ENCODE data around the gene ECM1.

Gene ECM1

DNA sequence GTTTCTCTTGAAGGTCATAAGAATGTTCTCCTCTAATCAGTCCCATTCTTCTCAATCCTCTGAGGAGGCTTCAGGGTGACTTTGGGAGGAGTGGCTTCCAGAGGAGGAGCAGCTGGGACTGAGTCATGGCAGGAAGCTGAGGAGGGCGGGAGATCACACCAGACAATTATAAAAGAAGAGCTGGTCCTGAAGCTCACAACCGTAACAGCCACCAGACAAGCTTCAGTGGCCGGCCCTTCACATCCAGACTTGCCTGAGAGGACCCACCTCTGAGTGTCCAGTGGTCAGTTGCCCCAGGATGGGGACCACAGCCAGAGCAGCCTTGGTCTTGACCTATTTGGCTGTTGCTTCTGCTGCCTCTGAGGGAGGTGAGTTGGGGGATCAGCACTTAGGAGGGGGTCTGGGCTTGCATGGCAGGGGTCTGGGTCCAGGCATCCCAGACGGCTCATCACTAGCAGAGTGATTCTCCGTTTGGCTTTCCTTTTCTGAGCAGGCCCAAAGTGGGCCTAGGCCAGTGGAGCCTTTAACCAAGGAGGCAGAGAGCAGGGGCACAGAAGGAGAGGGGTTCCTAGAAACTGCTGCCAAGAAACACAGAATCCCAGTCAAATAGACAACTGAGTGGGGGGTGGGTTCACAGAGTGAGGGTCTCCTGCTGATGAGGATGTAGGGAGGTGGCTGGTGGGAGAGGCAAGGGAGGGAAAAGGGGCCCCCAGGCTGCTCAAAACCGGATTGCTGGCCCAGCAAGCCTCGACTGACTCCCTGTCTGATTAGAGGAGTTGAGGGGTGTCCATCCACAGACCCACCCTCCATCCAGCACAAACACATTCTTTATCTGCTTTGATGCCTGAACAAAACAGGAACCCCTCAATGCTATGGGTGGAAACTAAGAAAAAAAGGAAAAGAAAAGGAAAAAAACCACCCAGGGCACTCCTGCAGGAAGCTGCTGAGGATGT, at the start of gene ECM1:
Gene ECM1, plus strand, starts transcription at position 198 of the 953 bp plus-strand sequence. Its CDS starts 101 bp downstream, at position 299.
- no peak for DNase-seq (ENCODE audit: low read depth in 2 of 2)

DNA sequence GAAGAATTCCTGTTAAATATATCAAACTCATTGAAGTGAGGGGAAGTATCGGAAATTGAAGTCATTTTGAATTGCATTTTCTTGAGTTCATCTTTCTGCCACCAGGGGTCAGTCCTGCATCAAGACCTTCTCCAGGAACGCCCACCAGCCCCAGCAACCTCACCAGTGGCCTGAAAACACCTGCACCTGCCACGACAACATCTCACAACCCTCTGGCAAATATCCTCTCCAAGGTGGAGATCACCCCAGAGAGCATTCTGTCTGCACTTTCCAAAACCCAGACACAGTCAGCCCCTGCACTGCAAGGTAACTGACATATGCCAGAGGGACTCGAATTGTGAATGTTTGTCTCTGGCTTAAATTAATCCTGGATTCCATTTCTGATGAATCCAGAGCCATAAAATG, 43.5 kb upstream of the ECM1 start:
- peak; percentile 29 to 52 for DNase-seq (ENCODE audit: low read depth in 2 of 2)

DNA sequence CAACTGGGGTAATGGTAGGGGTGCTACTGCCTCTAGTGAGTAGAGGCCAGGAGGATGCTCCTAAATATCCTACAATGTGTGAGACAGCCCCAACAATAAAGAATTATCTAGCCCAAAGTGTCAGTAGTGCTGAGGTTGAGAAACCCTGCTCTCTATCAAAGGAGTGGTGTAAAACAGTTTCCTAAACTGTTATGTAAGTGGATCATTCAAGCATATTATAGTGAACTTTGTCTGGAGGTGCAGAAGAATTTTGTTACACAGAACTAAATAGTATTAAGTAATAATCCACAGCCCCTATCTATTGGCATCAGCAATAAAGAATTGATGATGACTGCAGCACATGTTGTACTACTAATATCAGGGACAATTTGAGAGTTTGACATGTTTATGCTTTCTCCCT, 40.9 kb upstream of the ECM1 start:
- no peak for DNase-seq (ENCODE audit: low read depth in 2 of 2)

DNA sequence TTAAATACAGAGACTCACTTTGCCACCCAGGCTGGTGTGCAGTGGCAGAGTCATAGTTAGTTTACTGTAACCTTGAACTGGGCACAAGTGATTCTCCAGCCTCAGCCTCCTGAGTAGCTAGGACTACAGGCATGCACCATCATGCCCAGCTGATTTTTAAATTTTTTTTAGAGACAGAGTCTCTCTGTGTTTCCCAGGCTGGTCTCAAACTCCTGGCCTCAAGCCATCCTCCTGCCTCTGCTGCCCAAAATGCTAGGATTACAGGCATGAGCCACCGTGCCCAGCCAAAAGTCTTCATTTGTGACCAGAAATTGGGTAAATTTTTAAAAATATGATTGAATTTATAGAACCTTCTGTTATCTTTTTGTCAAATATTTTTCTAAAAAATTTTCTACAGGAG, 38.6 kb upstream of the ECM1 start:
- DNase-seq (ENCODE audit: low read depth in 2 of 2), result no peak

DNA sequence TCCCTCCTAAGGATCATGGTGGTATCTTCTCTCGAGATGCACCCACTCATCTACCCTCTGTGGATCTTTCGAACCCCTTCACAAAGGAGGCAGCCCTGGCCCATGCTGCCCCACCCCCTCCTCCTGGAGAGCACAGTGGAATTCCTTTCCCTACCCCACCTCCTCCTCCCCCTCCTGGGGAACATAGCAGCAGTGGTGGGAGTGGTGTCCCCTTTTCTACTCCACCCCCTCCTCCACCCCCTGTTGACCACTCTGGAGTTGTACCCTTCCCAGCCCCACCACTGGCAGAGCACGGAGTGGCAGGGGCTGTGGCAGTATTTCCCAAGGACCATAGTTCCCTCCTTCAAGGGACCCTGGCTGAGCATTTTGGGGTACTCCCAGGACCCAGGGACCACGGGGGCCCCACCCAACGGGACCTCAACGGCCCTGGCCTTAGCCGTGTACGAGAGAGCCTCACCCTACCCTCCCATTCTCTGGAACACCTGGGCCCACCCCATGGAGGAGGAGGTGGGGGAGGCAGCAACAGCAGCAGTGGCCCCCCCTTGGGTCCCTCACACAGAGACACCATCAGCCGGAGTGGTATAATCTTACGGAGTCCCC, 35.2 kb upstream of the ECM1 start:
- no peak for DNase-seq (ENCODE audit: low read depth in 2 of 2)

DNA sequence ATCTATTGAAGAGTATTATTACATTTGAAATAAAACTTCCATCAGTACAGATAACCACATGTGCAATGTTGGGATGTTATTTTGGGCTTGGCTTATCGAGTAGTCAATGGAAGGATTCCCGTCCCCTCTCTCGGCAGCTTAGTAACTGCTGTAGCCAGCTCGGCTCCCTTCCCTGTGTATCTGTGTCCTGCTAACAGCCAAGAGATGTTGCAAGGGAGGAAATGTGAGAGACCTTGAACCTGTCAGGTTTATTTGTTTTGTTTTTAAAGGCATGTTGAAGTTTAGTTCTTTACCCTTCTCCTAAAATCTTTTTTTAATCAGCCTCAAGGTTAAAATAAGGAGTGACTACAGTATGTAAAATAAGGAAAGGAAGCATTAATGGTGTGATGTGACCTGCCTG, 34.2 kb upstream of the ECM1 start:
- DNase-seq (ENCODE audit: low read depth in 2 of 2), result no peak

DNA sequence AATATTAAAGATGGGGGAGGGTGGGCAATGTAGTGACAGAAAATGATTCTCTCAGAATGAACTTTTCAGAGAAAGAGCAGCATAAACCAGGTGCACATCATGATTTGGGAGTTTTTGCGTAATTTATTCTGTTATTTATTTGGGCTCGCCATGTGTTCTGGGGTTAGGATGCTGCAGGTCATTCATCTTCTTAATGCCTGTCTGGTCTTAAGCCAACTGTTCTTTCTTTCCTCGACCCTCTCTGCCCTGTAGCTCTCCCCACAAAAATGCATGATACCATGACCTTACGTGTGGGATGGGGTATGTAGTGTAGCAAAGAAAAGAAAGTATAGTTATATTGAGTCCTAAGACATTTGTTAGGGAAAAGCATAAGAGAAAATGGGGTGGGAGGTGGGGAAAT, 33.0 kb upstream of the ECM1 start:
- no peak for DNase-seq (ENCODE audit: low read depth in 2 of 2)

DNA sequence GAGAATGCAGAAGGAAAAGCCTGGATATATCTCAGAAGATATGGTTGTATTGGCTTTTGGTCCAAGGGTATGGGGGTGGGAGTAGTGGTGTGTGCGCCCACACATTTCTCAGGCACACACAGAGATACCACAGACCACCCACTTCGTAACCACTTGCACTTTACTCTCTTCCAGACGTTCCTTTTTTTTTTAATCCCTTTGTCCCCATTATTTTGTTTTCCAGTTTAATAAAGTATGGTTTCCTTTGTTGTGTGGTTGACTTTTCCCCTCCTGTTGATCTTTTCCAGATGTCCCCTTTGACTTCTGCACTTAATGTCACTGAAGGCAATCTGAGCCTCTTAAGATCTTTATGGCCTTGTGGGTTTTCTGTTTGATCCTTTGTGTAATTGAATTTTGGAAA, 31.2 kb upstream of the ECM1 start:
- DNase-seq (ENCODE audit: low read depth in 2 of 2), result no peak

DNA sequence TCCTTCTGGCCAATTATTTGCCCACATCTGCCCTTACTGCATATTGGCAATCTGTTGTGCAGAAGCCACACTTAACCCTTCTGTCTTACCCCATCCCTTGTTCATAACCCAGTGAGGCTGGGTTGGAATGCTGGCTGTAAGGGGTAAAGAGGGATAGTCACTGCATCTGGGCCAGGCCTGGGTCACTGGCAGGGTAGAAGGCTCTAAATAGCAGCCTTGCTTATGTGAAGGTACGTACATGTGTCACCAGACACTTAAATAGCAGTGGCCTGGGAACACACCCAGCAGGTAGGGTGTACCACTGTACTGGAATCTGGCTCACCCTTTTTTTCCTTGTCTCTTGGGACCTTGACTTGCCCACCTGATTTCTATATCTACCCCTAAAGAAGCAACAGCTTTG, 30.6 kb upstream of the ECM1 start:
- no peak for DNase-seq (ENCODE audit: low read depth in 2 of 2)

DNA sequence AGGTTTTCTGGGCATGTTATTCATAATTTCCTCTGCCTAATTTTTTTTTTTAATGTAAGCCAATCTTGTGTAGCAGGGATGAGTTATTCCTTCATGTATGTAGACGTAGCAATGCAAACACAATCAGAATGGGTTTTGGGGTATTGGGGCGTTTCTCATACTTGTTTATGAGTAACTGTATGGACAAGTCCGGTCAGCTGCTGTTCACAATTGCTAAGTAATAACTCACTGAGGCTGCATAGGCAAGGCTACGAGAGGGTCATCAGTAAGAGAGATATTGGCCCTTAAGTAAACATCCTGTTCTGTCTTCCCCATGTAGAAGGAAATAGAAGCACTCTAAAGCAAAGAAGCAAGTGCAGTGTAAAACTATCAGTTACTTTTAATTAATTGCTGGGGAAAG, 30.2 kb upstream of the ECM1 start:
- DNase-seq (ENCODE audit: low read depth in 2 of 2), result no peak

DNA sequence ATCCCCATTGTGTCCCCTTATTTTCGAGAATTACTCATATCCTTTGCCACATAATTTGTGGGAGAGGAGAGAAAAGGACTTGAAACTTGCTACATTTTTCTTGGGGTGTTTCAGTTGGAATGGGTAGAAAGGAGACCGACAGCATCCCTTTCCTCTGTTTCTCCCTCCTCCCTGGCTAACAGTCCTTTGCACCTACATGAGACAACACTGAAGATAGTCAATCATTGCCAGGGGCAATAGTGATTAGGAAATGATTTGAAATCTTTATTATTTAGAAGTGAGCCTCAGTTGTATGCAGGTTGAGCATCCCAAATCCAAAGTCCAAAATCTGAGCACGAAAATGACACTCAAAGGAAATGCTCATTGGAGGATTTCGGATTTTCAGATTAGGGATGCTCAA, 28.5 kb upstream of the ECM1 start:
- no peak for DNase-seq (ENCODE audit: low read depth in 2 of 2)

DNA sequence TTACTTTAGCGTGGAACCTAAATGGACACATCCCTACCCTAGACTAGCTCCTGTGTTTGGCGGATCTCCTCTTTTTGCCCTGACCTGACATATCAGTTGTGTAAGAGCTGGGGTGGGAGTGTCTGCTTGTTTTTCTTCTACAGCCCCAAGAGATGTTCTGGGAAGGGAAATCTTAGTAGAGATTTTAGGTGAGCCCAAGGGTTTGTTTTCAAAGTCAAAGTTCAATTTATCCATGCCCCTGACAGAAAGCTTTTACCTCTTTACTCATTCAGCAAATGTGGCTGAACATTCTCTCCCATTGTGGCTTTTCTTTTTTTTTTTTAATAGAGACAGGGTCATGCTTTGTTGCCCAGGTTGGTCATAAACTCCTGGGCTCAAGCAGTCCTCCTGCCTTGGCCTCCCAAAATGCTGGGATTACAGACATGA, 28.0 kb upstream of the ECM1 start:
- no peak for DNase-seq (ENCODE audit: low read depth in 2 of 2)

DNA sequence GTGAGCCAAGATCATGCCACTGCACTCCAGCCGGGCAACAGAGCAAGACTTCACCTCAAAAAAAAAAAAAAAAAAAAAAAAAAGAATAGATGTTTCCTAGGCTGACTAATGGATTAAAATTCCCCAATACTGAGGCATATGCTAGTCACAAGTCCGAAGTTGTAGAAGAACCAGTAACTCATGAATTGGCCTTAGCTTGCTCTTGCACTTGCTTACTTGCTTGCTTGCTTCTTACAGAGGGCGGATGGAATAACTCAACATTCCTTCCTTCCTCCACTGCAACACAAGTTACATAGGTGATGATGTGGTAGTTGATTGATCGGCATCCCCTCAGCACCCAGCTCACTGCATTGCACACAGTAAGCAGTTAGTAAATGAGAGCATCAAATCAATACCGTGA, 23.5 kb upstream of the ECM1 start:
- no peak for DNase-seq (ENCODE audit: low read depth in 2 of 2)

DNA sequence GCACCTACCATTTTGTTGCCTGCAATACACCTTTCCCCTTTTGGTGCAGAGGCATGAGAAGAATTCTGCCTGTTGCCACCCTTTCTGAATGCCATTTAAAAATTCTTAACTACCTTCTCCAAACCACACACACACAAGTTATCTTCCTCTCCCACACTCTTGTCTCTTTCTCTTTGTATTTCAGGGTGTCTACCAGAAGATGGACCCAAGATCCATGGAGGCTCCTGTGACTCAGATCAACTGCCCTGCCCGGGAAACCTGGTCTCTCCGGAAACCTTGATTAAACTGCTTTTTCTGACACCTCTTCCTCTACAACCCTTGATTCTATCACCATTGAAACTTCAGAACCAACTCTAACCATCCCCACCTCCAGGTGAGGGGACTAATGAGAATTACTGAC, 23.0 kb upstream of the ECM1 start:
- no peak for DNase-seq (ENCODE audit: low read depth in 2 of 2)

DNA sequence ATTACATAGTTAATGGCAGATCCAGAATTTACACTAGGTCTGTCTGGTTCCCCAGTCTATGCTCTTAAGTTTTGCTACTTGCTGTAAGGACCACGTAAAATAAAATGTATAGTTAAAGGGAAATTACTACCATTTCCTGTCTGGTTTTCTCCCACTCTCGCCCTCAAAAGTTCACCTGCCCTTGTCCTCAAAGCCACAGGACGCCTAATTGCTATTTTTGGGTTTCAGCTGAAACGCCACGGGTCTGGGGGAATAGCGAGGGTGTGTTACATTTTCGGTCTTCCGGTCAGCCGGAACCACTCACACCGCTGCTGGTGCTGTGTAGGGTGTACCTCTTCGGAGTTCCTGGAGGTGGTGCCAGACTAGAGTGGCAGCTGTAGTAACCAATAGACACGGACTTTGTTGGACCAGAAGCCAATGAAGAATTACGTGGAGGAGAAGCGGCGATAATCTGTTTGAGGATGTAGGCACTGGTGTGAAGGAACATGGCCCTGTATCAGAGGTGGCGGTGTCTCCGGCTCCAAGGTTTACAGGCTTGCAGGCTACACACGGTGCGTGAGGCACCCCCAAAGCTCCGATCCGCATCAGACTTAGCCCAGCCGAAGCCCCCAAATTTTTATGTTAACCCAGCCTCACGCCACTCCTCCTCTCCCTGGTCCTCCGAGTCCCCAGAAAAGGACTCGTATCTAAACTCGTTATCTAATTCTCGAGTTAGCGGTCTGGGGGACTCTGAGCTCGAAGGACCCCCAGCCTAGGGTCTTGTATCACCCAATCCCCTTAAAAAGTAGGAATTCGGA, 20.7 kb upstream of the ECM1 start, which contains the start of gene TARS2:
Gene TARS2, plus strand, starts transcription at position 454 of the 797 bp plus-strand sequence. Its CDS starts 32 bp downstream, at position 486.
- DNase-seq (ENCODE audit: low read depth in 2 of 2), result peak; percentile 82 to 89

DNA sequence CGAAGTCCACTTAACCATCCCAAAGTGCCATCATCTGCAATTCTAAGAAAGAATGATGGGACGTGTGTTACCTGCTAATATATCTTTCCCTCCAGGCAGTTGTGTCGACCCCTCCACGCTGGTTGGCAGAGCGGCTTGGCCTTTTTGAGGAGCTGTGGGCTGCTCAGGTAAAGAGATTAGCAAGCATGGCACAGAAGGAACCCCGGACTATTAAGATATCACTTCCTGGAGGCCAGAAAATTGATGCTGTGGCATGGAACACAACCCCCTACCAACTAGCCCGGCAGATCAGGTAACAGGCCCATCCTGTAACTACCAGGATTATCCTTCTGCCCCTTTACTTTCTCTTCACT, 20.2 kb upstream of the ECM1 start:
- no peak for DNase-seq (ENCODE audit: low read depth in 2 of 2)

DNA sequence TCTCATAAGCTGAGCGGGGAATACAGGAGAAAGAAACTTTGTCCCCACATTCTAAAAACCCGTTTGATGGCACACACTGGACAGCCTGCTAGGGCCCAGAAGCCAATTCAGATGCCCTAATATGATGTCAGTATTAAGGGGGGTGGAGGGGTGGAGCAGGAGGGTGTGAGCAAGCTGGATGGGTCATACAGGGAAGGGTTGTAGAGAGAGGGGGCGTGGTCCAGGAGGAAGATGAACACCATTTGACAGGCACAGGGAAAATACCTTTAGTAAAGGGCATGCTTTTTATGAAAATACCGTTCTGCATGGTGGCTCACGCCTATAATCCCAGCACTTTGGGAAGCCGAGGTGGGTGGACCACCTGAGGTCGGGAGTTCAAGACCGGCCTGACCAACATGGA, 14.7 kb upstream of the ECM1 start:
- no peak for DNase-seq (ENCODE audit: low read depth in 2 of 2)

DNA sequence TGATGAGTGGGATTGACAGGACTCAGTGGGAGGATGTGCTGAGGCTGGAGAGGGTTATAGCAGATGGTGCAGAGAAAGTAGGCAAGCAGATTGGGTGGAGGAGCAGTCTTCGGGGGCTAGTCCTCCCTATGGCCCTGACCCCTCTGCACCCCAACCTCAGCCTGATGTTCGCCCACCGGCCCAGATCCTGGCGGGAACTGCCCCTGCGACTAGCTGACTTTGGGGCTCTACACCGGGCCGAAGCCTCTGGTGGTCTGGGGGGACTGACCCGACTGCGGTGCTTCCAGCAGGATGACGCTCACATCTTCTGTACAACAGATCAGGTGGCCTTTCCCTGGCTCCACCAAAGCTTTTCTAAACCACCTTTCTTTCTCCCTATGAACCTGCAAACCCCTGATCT, 9.6 kb upstream of the ECM1 start:
- no peak for DNase-seq (ENCODE audit: low read depth in 2 of 2)

DNA sequence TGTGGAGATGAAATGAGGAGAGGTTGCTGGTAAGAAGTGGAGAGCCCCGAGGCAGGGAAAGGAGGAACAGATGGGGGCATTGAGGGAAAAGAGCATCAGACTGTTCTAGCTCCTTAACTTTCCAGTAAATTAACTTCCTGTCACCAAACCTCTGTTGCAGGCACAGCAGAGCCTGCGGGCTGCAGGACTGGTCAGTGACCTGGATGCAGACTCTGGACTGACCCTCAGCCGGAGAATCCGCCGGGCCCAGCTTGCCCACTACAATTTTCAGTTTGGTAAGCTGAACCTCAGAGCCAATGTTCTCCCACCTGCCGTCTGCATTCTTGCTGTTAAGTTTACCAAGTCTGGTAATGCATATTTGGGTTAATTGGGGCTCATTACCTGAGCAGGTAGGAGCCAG, 2.5 kb upstream of the ECM1 start:
- DNase-seq (ENCODE audit: low read depth in 2 of 2), result no peak

DNA sequence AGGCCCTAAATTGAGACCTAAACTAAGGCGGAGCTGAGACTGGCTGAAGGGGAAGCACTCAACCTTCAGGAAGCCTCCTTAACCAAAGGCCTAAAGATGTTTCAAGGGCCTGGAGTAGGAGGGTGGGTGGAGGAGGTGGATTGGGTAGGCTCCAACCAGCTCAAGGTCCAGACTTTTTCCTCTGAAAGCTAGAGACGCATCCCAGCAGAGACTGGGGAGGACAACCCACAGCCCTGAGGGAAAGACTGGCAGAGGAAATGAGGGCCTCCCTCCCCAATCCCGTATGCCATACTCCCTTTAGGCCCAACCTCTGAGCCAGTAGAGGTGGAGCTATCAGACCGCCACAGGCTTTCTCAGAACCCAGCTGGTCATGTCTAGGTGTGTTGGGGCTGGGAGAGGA, 1.1 kb downstream of the ECM1 start:
- DNase-seq (ENCODE audit: low read depth in 2 of 2), result no peak

DNA sequence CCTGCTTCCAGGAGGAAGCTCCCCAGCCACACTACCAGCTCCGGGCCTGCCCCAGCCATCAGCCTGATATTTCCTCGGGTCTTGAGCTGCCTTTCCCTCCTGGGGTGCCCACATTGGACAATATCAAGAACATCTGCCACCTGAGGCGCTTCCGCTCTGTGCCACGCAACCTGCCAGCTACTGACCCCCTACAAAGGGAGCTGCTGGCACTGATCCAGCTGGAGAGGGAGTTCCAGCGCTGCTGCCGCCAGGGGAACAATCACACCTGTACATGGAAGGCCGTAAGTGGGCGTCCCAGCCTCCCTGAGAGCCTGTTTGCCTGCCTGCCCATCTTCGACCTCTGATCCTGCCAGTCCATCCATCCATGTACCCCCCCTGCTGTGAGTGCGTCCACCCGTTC, 3.6 kb downstream of the ECM1 start:
- DNase-seq (ENCODE audit: low read depth in 2 of 2), result no peak

DNA sequence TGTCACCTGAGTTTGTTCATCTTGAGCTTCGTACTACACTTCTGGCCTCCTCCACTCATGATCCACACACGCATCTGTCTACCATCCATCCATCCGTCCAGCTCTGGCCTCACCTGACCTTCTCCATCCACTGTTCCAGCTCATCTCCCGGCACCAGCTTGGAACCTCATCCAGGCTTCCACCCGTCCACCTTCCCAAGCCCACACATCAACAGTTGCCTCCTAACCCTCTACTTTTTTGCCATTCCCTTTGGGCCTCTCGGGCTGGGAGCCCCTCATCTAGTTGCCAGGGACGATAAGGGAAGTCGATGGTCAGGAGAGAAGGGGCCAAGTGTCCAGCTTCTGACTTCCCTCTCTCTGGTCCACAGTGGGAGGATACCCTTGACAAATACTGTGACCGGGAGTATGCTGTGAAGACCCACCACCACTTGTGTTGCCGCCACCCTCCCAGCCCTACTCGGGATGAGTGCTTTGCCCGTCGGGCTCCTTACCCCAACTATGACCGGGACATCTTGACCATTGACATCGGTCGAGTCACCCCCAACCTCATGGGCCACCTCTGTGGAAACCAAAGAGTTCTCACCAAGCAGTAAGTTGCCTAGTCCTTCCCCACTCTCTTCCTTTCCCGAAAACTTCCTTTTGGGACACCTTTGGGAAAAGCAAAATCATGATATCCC, 4.2 kb downstream of the ECM1 start:
- no peak for DNase-seq (ENCODE audit: low read depth in 2 of 2)

Data from stimulated activated CD4-positive, alpha-beta T cell treated with anti-CD3 and anti-CD28 coated beads, Interleukin-1b, Interleukin-23, amount 100 ng/mL, for 1 hour (primary cell).